ENCODE data around the gene PKNOX2. TPM values are rescaled to one million over a fixed set of nuclear protein-coding genes. Genes with fewer than 3 reads are reported as not detected.

The PKNOX2 gene
- total RNA-seq, 1 donor from 2014 or later, result 12.3 TPM

DNA sequence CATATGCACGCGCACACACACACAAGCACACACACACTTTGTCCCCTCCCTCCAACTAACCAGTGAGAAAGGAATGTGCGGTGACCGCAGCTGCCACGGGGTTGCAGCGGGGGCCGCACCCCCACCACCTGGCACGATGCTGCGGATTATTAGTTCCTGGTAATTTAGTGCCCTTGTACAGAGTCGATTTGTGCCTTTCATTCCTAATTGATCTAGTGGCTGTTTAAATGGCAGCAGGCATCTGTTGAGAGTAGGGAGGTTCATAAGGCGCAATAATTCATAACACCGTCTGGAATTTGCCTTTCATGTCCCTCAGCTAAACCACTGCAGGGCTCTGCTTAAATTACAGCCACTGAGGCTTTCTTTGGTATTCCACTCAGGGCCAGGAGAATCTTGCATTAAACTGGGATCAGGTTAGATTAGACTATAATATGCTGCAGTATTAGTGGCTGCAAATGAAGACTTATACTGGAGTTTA is 217.8 kb downstream of the PKNOX2 start:
- DNase-seq, result peak; percentile 55

- DNase-seq, result no peak
These were observed 218.3 kb downstream of the PKNOX2 start for GRCh38 chr11:125382822-125383221.

GRCh38 chr11:125384825-125385224 is 220.3 kb downstream of the PKNOX2 start:
- no peak for DNase-seq

DNA sequence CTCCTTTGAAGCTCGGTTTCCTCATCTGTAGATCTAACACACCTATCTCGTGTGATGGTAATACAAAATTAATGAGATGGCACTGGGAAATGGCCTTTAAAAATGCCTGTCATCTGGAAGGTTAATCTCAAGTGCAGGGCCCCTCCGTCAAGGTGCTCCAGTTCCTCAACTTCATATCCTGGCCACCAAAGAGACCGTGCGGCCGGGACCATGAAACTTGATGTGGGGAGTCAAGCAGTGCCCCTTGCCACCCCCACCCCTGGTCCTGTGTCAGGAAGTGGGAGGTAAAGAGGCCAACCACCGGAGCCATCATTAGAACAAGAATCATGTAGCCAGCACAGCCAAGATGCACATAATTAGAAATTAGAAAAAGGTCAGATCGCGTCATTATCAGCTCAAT is 223.3 kb downstream of the PKNOX2 start:
- no peak for DNase-seq

DNA sequence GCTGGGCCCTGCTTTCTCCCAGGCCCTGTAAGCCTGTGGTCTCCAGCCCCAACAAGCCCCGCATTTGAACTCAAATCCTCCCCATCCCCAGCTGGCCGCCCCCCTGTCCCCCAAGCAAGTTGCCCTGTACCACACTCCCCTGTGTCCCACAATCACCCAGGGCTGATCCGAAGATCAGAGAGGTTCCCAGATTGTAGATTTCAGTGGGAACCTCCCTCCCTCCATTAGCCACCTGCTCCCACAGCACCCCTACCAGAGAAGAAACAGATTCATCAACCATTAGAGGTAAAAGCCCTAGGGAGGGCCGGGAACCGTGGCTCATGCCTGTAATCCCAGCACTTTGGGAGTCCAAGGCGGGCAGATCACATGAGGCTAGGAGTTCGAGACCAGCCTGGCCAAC is 224.1 kb downstream of the PKNOX2 start:
- DNase-seq, result no peak

GRCh38 chr11:125389339-125390166 is 225.0 kb downstream of the PKNOX2 start:
- DNase-seq, result no peak

DNA sequence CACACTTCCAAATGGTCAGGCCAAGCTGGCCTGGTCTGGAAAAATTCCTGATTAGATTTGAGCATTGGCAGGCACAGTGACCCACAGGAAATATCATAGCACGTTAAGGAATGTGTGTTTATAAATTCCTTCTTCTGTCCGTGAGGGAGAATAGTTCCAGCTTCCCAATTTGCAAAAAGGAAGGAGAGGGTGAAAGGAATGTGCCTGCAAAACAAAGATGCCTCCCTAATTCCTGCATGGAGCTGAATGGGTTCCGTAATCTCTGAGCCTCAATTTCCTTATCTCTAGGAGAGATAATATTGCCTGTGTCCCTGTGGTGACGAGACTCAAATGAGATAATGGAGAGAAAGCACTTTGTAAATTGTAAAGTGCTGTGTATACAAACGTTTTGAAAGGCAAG is 226.4 kb downstream of the PKNOX2 start:
- DNase-seq, result no peak

DNA sequence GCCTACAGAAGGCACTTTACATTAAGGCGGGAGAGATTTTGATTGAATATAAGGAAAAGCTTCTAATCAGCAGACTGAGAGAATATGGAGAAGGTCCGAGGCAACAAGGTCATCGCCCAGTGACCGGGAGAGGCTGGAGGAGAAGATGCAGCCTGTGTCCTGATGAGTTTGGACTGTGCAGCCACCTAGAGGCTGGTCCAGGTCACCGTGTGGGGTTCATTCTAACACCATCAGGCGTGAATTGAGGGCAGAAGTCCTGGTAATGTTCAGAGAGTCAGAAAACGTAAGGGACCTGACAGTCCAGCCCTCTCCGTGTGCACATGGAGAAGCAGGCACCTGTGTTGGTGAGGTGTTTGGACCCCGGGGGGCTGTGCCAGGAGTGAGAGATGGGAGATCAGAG is 228.8 kb downstream of the PKNOX2 start:
- DNase-seq, result no peak

DNA sequence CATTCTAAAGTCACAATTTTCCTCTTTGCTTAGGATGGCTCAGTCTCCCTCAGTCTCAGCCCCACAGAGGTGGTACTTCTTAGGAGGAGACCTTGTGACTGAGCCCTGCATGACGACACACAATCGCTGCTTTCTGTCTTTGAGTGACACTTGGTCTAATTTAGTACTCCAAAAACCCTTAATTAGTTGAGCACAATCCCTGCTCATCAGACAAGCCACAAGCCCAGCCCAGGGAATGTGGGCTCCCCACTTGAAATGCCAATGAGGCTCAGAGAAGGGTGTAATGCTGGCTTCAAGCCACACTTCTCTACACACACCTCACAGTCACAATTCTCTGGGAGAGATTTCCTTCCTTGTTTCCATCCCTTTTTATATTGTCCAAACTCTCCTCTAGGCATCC is 229.7 kb downstream of the PKNOX2 start:
- peak; percentile 35 for DNase-seq

DNA sequence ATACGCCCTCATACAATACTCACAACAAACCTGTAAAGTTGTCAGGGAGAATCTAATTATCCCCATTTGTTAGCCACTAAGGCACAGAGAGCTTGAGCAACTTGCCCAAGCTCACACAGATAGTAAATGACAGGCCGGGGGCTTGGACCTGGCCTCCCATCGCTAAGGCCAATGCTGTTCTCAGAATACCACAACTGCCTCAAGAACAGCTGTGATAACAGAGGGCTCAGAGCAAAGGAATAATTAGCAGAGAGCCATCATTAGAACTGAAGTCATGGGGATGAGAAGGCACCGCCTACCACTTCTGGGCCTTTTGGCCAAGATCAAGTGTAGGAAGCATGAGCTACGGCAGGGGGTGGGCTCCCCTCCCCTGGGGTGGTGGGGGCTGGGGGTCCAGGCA is 232.9 kb downstream of the PKNOX2 start:
- DNase-seq, result peak; percentile 67

DNA sequence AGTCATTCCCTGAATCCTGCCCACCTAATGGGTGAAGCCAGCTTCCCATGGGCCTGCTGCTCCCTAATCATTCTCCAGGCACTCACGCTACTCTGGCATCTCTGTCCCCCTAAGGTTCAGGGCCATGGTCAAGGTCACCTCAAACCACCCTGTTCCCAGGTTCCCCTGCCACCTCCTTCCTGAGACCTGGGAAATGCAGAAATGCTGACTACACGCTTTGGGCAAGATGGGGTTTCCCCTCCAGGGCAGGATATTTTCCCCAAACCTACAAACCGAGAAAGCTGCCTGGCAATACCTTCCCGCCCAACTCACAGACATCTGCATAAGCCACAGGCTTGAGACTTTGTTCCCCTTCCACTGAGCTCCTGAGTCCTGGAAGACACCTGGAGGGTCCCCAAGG is 233.9 kb downstream of the PKNOX2 start:
- DNase-seq, result no peak

DNA sequence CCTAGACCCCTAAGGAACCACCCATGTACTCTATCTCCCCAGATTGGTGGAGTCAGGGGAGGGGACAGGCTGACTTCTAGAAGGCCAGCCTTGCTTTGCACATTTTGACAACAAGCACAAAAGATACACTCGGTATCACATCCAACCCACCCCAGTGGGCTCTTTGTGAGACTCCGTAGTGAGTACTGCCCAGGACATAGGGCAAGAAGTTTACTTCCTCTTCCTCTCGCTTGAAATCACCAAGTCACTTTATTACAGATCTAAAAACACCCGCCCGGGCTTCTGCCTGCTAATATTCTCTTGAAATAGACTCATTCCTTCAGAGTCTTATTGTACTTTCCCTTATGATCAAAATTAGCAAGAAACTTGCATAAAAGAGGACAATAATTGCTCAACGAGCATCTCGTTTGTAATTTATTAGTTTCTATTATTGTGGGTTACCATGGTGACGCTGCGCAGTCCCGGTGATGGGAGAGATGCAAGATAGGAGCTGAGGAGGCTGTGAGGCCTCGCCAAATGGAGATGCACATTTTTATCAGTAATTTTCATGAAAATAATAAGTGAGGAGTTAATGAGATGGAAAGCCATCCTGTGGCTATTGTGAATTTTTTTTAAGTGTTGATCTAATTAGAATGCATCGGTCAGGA is 234.6 kb downstream of the PKNOX2 start:
- no peak for DNase-seq

GRCh38 chr11:125399945-125400344 is 235.4 kb downstream of the PKNOX2 start:
- no peak for DNase-seq

DNA sequence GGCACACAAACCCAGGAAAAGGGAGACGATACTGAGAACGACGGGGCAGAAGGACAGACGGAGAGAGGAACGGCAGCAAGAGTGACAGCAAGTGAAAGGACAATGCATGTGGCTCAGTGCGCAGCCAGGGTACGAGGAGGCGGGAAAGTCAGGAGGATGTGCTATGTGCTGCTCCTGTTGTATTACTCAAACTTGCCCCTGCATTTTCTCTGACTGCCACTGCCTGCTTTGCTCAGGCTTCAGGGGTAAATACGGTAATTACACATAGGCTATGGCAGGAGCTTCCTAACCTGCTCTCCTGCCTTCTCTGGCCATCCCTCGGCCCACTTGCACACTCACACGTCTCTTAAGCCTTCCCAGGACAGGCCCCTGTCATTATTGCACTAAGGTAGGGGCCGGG is 236.7 kb downstream of the PKNOX2 start:
- DNase-seq, result peak; percentile 19

GRCh38 chr11:125401746-125402145 is 237.2 kb downstream of the PKNOX2 start:
- DNase-seq, result peak; percentile 93

- DNase-seq, result no peak
These were observed 237.9 kb downstream of the PKNOX2 start for GRCh38 chr11:125402435-125402834.

DNA sequence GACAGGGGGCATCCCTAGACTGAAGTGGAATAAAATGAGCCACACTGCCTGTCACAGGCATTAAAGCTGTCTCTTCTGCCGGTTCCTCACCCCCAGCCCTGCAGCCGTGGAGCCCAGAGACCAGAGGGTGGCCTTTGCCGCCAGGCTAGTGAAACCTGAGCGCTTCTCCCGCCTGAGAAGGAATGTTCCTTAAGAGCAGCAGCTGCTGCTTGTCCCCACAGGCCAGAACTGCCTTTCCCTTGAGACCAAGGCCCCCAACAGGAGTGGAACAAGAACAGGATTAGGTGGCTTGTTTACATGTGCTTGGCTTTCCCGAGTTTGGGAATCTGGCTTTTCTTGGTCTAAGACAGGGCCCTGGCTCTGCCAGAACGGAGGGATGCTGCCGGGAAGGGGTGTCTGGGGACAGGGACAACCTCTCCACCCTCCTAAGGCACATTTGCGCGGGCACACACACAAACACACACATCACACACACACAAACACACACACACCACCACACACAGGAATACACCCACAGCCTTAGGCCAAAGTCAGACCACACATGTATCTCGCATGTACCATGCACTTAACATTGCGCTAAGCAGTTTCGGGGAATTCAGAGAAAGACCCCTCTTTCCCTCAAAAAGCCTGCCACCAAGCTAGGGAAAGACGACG is 239.7 kb downstream of the PKNOX2 start:
- DNase-seq, result peak; percentile 87

DNA sequence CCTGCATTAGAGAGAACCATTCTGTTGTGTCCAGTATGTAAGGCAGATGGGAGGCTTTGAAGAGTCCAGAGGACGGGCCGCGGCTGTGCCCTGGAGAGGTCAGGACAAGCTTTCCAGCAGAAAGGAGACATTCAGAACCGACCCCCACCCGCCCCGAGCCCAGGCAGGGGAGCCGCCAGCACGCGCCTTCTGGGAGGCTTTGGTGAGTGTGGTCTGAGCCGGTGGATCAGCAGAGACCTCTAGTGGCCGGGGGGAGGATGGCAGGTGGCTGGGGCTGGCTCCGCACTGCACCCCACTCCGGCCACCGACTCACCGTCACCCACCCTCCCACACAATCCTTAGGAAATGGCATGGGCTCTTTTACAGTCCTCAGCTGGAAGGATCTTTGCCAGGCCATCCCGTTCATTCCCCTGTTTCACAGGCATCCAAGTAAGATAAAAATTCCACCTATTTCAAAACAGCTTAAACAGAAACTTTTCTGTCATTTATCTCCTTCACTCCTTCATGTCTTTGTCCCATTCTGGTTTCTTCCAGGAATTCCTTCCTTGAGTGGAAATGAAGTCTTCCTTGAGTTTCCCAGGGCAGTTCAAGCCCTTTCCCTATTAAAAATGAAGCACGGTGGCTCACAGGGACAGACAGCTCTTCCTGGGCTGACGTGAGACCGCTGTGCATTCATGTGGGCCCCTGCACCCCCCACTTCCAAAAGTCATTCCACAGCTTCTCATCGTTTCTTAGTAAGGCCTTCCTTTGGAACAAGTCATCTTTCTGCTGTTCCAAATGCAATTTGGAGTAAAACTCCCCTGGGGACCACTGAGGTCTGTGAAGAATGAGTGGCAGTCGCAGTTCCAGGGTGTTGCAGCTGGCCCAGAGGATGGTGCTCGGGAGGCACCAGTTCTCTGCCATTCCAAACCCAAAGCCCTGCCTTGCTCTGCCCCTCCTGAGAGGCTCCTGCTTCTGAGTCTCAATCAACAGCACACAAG is 240.6 kb downstream of the PKNOX2 start:
- peak; percentile 89 for DNase-seq

DNA sequence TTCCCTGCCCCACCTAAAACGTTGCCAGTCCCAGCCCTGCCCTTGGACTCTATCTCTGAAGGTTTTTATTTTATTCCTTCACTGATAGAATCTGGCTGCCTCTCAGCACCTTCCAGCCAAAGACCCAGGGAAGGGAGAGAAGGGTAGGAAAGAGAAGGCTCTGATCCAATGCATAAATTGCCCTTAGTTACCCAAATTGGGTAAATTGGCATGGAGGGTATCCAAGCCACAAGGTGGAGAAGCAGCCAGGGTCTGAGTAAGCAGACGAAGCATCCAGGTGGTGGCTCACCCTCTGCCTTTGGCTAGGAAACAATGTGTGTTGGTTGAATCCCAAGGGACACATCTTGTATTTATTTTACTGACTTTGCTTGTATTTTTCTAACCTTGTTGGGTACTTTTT is 242.5 kb downstream of the PKNOX2 start:
- DNase-seq, result no peak

GRCh38 chr11:125408311-125408711 is 243.8 kb downstream of the PKNOX2 start:
- DNase-seq, result peak; percentile 45

DNA sequence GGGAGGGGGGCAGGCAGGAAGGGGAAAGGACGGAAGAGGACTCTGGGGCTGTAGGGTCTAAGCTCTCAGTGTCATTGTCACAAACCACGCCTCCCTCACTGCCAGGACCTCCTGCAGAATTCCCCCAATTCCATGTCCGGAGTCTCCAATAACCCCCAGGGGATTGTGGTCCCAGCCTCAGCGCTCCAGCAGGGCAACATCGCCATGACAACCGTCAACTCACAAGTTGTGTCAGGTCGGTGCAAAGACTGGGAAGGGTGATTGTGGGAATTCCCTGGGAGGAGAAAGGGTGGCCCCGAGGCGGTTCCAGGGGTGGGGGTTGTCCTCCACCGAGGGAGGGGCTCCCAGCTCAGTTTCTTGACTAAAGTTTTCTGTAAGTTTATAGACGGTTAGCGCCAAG is 245.5 kb downstream of the PKNOX2 start:
- peak; percentile 17 for DNase-seq

DNA sequence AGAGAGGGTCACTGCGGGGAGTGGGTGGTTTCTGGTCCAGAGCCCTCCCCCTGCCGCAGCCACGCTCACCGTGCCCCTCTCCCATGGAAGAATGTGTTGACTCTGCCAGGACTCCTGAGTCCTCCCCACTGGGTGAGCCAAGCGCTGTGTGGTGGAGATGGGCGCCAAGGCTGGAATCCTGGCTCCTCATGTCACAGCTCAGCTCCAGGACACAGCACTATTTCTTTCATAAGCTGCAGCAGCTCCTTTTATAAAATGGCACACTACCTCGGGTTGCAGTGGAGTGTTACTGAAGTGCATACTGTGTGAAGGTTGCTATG is 247.6 kb downstream of the PKNOX2 start:
- DNase-seq, result no peak
